ENCODE measurements around the gene RPL28. TPM values are rescaled to one million over a fixed set of nuclear protein-coding genes. Genes with fewer than 3 reads are reported as not detected.

The RPL28 gene
- total and polyA plus RNA-seq, 10 of the 15 experiments (the other 5 are each of a cell fraction or from before 2014, with no cell fraction given), result 260 to 3,542 (median 891) TPM

DNA sequence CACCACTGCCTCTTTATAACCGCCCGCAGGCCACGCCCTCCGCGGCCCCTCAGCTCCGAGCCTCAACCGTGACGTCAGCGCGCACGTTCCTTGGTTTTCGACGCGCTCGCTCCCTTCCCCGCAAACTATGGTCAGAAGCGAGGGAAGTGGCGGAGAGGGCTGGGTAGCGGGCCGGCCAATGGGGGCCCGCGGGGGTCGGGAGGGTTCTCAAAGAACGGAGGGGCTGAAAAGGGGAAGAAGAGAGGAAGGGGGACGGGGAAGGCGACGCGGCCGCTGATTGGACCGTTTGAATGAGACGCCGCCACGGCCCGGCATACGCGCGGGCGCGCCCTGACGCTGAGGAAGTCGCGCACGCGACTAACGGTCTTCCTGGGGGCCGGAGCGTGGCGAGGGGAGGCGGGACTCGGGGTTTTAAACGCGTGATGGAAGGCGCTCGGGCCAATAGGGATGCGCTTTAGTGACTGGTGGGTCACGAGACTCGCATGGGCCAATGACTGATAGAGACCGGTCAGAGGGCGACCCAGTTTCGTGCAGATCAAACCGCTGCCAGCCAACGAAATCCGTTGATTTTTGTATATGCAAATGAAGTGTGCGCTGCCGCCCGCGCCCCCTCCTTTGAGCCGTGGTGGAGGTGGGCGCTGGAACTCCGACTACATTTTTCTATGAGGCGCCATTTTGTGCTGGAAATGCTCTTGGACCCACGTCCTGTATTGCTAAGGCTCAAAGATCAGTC, 22.2 kb downstream of the RPL28 start (continued):
- TF ChIP-seq ELK1 (IDR thresholded peaks at IDR 0.05; ENCODE audit: low read depth, low read length) (no peak), JUND (IDR thresholded peaks at IDR 0.05; ENCODE audit: low read depth, low read length) (no peak; the same call in 1 of the 2 replicates), KDM1A (IDR thresholded peaks at IDR 0.05; ENCODE audit: borderline replicate concordance) (no peak), SP1 (IDR thresholded peaks at IDR 0.05; ENCODE audit: low read depth, low read length) (peak; percentile 89), MEF2B (IDR thresholded peaks at IDR 0.05; ENCODE audit: partially characterized antibody, poor library complexity, severe bottlenecking) (peak; percentile 8), KLF5 (IDR thresholded peaks at IDR 0.05; ENCODE audit: partially characterized antibody) (no peak), YBX1 (IDR thresholded peaks at IDR 0.05) (no peak), MYB (IDR thresholded peaks at IDR 0.05; ENCODE audit: borderline replicate concordance, low read depth, low read length) (no peak), RUNX3 (IDR thresholded peaks at IDR 0.05; ENCODE audit: low read length) (peak; percentile 36), BRCA1 (IDR thresholded peaks at IDR 0.05; ENCODE audit: low read depth, low read length) (no peak), TCF3 (IDR thresholded peaks at IDR 0.05; ENCODE audit: borderline replicate concordance, insufficient read depth, low read depth, low read length) (no peak), WRNIP1 (IDR thresholded peaks at IDR 0.05; ENCODE audit: borderline replicate concordance, low read depth, low read length) (0 out of 2 replicates have a peak, but pooled peaks have one; percentile 33), RAD51 (IDR thresholded peaks at IDR 0.05) (peak; percentile 93), BACH1 (IDR thresholded peaks at IDR 0.05; ENCODE audit: borderline replicate concordance) (no peak), PAX8 (IDR thresholded peaks at IDR 0.05) (no peak), SMC3 (IDR thresholded peaks at IDR 0.05; ENCODE audit: borderline replicate concordance, low read length) (no peak), STAT3 (IDR thresholded peaks at IDR 0.05; ENCODE audit: low read depth, low read length) (no peak), PAX5 (IDR thresholded peaks at IDR 0.05; ENCODE audit: borderline replicate concordance, low read depth, low read length) (peak; percentile 87)
- TF ChIP-seq, protein P1, sequence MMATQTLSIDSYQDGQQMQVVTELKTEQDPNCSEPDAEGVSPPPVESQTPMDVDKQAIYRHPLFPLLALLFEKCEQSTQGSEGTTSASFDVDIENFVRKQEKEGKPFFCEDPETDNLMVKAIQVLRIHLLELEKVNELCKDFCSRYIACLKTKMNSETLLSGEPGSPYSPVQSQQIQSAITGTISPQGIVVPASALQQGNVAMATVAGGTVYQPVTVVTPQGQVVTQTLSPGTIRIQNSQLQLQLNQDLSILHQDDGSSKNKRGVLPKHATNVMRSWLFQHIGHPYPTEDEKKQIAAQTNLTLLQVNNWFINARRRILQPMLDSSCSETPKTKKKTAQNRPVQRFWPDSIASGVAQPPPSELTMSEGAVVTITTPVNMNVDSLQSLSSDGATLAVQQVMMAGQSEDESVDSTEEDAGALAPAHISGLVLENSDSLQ (IDR thresholded peaks at IDR 0.05), result peak; percentile 98
- TF ChIP-seq, protein P2, sequence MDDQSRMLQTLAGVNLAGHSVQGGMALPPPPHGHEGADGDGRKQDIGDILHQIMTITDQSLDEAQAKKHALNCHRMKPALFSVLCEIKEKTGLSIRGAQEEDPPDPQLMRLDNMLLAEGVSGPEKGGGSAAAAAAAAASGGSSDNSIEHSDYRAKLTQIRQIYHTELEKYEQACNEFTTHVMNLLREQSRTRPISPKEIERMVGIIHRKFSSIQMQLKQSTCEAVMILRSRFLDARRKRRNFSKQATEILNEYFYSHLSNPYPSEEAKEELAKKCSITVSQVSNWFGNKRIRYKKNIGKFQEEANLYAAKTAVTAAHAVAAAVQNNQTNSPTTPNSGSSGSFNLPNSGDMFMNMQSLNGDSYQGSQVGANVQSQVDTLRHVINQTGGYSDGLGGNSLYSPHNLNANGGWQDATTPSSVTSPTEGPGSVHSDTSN (IDR thresholded peaks at IDR 0.05; ENCODE audit: insufficient replicate concordance, low read depth, low read length), result peak; percentile 94
- TF ChIP-seq, protein P3, sequence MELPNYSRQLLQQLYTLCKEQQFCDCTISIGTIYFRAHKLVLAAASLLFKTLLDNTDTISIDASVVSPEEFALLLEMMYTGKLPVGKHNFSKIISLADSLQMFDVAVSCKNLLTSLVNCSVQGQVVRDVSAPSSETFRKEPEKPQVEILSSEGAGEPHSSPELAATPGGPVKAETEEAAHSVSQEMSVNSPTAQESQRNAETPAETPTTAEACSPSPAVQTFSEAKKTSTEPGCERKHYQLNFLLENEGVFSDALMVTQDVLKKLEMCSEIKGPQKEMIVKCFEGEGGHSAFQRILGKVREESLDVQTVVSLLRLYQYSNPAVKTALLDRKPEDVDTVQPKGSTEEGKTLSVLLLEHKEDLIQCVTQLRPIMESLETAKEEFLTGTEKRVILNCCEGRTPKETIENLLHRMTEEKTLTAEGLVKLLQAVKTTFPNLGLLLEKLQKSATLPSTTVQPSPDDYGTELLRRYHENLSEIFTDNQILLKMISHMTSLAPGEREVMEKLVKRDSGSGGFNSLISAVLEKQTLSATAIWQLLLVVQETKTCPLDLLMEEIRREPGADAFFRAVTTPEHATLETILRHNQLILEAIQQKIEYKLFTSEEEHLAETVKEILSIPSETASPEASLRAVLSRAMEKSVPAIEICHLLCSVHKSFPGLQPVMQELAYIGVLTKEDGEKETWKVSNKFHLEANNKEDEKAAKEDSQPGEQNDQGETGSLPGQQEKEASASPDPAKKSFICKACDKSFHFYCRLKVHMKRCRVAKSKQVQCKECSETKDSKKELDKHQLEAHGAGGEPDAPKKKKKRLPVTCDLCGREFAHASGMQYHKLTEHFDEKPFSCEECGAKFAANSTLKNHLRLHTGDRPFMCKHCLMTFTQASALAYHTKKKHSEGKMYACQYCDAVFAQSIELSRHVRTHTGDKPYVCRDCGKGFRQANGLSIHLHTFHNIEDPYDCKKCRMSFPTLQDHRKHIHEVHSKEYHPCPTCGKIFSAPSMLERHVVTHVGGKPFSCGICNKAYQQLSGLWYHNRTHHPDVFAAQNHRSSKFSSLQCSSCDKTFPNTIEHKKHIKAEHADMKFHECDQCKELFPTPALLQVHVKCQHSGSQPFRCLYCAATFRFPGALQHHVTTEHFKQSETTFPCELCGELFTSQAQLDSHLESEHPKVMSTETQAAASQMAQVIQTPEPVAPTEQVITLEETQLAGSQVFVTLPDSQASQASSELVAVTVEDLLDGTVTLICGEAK (IDR thresholded peaks at IDR 0.05; ENCODE audit: borderline replicate concordance), result no peak
- TF ChIP-seq, protein P4, sequence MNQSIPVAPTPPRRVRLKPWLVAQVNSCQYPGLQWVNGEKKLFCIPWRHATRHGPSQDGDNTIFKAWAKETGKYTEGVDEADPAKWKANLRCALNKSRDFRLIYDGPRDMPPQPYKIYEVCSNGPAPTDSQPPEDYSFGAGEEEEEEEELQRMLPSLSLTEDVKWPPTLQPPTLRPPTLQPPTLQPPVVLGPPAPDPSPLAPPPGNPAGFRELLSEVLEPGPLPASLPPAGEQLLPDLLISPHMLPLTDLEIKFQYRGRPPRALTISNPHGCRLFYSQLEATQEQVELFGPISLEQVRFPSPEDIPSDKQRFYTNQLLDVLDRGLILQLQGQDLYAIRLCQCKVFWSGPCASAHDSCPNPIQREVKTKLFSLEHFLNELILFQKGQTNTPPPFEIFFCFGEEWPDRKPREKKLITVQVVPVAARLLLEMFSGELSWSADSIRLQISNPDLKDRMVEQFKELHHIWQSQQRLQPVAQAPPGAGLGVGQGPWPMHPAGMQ (IDR thresholded peaks at IDR 0.05; ENCODE audit: borderline replicate concordance), result no peak
